Ectodermal cell (in vitro differentiated cells): ENCODE measurements around the gene WDR83. TPM values are rescaled to one million over a fixed set of nuclear protein-coding genes. Genes with fewer than 3 reads are reported as not detected.
"Not testable (repeated sequence)": the region's sequence is repeated elsewhere in the genome, so short reads cannot be mapped to it uniquely, and the experiment has no call there.

Experiments
- H3K27ac ChIP-seq: 2 replicates; pipeline ENCODE4 v1.7.0; 2013; ENCODE audit warnings: mild to moderate bottlenecking, low read depth, low read length; ENCODE audit not compliant: insufficient read depth, poor library complexity, severe bottlenecking
- H3K27me3 ChIP-seq: 2 replicates; pipeline ENCODE4 v1.7.0; 2013; ENCODE audit warnings: mild to moderate bottlenecking, low read length; ENCODE audit not compliant: insufficient read depth, control insufficient read depth, poor library complexity, severe bottlenecking
- H3K36me3 ChIP-seq: one replicate; pipeline ENCODE4 v1.7.0; 2013; ENCODE audit warnings: low read length; ENCODE audit not compliant: control insufficient read depth, insufficient read depth
- H3K4me1 ChIP-seq: one replicate; pipeline ENCODE4 v1.7.0; 2013; ENCODE audit warnings: low read length; ENCODE audit not compliant: control insufficient read depth, insufficient read depth
- H3K4me3 ChIP-seq: 2 replicates; pipeline ENCODE4 v1.7.0; 2013; ENCODE audit warnings: low read depth, low read length, control low read depth; ENCODE audit not compliant: insufficient read depth
- H3K9me3 ChIP-seq: 2 replicates; pipeline ENCODE4 v1.7.0; 2013; ENCODE audit warnings: mild to moderate bottlenecking, low read length, moderate library complexity; ENCODE audit not compliant: control insufficient read depth
- whole genome bisulfite sequencing, 2 experiments: methylation state at CpG; one replicate each; pipeline ENCODE4 v1.1.7; 2013; ENCODE audit warnings: missing lambda C conversion rate in 2 of 2; 5-methylcytosine and 5-hydroxymethylcytosine counted together
- polyA plus RNA-seq, 4 experiments: library from polyadenylated mRNA; stranded (reverse); fragments of 50-300 nt; gene quantifications; one replicate each; pipeline ENCODE4 v1.2.3, GENCODE V29; 2013

Gene WDR83, protein sequence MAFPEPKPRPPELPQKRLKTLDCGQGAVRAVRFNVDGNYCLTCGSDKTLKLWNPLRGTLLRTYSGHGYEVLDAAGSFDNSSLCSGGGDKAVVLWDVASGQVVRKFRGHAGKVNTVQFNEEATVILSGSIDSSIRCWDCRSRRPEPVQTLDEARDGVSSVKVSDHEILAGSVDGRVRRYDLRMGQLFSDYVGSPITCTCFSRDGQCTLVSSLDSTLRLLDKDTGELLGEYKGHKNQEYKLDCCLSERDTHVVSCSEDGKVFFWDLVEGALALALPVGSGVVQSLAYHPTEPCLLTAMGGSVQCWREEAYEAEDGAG
- polyA plus RNA-seq (2013, experiment 1 of 4) = 17.9 TPM
- 18.7 TPM for polyA plus RNA-seq (2013, experiment 2 of 4)
- polyA plus RNA-seq (2013, experiment 3 of 4) = 15.4 TPM
- polyA plus RNA-seq (2013, experiment 4 of 4) = 14.7 TPM

DNA sequence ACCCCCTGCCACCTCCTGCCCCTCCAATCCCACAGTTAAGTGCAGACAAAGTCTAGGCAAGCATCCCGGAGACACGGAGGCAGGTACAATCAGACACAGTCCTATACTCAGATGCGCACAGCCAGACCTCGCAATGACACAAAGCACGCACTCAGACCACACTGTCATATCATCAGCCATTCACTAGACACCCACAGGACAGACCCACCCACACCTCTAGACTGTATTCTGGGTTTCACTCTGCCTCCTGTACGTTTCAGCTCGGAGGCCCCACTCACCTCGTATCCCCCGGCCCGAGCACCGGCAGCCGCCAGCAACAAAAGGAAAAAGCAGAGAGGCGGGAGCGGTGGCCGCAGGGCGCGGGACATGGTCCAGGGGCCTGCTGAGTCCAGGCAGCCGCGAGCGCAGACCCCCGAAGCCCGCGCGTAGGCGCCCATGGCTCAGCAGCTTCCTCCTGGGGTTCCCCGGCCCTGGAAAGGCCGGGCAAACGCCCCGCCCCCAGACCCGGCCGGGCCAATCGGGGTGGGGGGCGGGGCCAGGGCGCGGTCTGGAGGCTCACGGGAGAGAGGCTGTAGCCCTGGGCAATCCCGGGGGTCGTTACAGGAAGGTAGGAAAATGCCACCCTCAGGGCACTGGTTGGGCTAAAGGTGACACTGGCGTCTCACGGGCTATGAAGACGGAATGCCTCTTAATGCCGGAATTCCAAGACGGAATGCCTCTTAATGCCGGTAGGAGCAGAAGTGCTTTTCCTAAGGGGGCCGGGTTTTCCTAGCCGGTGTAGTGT lies at the start of gene WDR83, which contains the start of gene MAN2B1:
TSS of gene WDR83 (plus strand) at position 543 of the 784 bp plus-strand sequence. CDS start 2,984 bp downstream, outside the sequence.
TSS of gene MAN2B1 (minus strand) at position 478 of the 784 bp plus-strand sequence. CDS start at position 437, 41 bp downstream.
- 4 to 5% methylated on average over 46 of the region's 46 CpGs for WGBS, 2 experiments
- Histone ChIP-seq H3K4me1 (peaks cover 19% of the 10 kb centered on the region), H3K9me3 (no peaks in the 10 kb centered on the region), H3K27me3 (no peaks in the 10 kb centered on the region), H3K4me3 (peak within 1 kb of the TSS; percentile 68), H3K36me3 (peaks cover 8% of the 10 kb centered on the region), H3K27ac (no peak within 1 kb of the TSS)

- Histone ChIP-seq H3K27me3 (no peaks in the 10 kb centered on the region), H3K27ac (no peak overlapping the region), H3K4me1 (no peaks in the 10 kb centered on the region), H3K4me3 (no peak overlapping the region), H3K36me3 (peaks cover 8% of the 10 kb centered on the region), H3K9me3 (no peaks in the 10 kb centered on the region)
- 86 to 95% methylated on average over 4 of the region's 4 CpGs for WGBS, 2 experiments
These were observed 49.0 kb upstream of the WDR83 start for GRCh38 chr19:12617646-12618045.

DNA sequence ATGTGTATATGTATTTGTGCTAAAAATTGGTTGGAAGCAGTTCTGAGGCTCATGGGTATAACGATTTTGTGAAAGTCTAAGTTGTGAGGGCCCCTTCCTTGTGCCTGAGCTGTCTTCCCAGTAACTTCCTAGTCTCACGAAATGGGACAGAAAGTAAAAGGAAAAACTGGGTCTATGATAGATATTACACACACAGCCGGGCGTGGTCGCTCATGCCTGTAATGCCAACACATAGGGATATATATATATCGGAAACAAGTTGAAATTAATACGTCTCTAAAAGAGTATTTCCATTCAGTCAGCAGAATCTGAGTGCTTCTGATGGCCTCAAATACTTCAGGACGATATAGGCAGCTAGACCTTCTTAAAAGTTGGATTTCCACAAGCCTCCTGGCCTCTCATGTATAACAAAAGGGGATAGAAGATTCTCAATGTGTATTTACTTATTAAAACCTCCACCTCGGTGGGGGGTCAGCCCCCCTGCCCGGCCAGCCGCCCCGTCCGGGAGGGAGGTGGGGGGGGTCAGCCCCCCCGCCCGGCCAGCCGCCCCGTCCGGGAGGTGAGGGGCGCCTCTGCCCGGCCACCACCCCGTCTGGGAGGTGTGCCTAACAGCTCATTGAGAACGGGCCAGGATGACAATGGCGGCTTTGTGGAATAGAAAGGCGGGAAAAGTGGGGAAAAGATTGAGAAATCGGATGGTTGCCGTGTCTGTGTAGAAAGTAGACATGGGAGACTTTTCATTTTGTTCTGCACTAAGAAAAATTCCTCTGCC lies 45.2 kb upstream of the WDR83 start:
- peak overlapping the region; percentile 72 for H3K27ac ChIP-seq
- not testable (repeated sequence) for H3K9me3 ChIP-seq, H3K27me3 ChIP-seq, H3K4me3 ChIP-seq, H3K4me1 ChIP-seq
- 52 to 64% methylated on average over 25 of the region's 26 CpGs for WGBS, 2 experiments
- peaks cover 33% of the 10 kb centered on the region for H3K36me3 ChIP-seq

DNA sequence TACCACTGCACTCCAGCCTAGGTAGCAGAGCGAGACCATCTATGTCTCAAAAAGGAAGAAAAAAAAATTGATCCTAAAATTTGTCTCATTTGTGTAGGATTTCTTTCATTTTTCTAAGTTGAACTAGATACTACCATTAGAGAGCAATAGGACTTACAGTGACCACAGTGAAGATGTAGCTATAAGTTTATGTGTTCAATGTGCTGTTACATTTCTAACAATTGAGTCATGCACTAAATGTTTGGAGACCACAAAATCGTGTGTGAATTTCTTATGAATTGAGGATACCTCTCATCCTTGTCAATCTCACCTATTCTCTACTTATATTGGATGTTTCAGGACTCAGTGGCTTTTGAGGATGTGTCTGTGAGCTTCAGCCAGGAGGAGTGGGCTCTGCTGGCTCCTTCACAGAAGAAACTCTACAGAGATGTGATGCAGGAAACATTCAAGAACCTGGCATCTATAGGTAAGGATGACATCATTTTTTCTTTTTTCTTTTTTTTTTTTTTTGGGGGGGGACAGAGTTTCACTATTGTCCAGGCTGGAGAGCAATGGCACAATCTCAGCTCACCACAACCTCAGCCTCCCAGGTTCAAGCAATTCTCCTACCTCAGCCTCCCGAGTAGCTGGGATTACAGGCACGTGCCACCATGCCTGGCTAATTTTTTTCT lies 43.1 kb upstream of the WDR83 start:
- H3K27me3 ChIP-seq = no peaks in the 10 kb centered on the region
- H3K27ac ChIP-seq = no peak overlapping the region
- H3K9me3 ChIP-seq = peaks cover 7% of the 10 kb centered on the region
- peaks cover 49% of the 10 kb centered on the region for H3K36me3 ChIP-seq
- H3K4me3 ChIP-seq = no peak overlapping the region
- H3K4me1 ChIP-seq = no peaks in the 10 kb centered on the region
- 93% methylated on average over 3 to 4 of the region's 4 CpGs for WGBS, 2 experiments

DNA sequence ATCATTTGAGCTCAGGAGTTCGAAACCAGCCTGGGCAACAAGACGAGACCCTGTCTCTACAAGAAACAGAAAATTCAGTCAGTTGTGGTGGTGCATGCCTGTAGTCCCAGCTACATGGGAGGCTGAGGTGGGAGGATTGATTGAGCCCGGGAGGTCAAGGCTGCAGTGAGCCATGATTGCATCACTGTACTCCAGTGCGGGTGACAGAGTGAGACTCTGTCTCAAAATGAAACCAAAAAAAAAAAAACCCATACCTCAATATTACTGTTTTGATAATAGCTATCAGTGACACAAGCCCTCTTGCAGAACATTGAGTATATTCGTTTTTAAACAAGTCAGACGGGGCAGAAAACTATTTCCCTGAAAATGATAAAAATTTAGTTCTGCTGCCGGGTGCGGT lies 39.6 kb upstream of the WDR83 start:
- H3K27ac ChIP-seq = no peak overlapping the region
- H3K27me3 ChIP-seq = no peaks in the 10 kb centered on the region
- 96% methylated on average over 8 of the region's 8 CpGs for WGBS, 2 experiments
- H3K4me3 ChIP-seq = no peak overlapping the region
- H3K9me3 ChIP-seq = peaks cover 12% of the 10 kb centered on the region
- H3K4me1 ChIP-seq = no peaks in the 10 kb centered on the region
- H3K36me3 ChIP-seq = peaks cover 74% of the 10 kb centered on the region

GRCh38 chr19:12628040-12629022 lies 38.3 kb upstream of the WDR83 start:
- Histone ChIP-seq H3K27ac (no peak overlapping the region), H3K36me3 (peaks cover 74% of the 10 kb centered on the region), H3K4me3 (no peak overlapping the region), H3K27me3 (no peaks in the 10 kb centered on the region), H3K4me1 (no peaks in the 10 kb centered on the region), H3K9me3 (peaks cover 12% of the 10 kb centered on the region)
- WGBS, 2 experiments = 93 to 97% methylated on average over 16 to 17 of the region's 17 CpGs

GRCh38 chr19:12629215-12629614 lies 37.4 kb upstream of the WDR83 start:
- Histone ChIP-seq H3K4me1 (no peaks in the 10 kb centered on the region), H3K9me3 (peaks cover 12% of the 10 kb centered on the region), H3K4me3 (no peak overlapping the region), H3K36me3 (peaks cover 66% of the 10 kb centered on the region), H3K27ac (no peak overlapping the region), H3K27me3 (no peaks in the 10 kb centered on the region)
- WGBS, 2 experiments = 94 to 96% methylated on average over 7 of the region's 7 CpGs

- no peaks in the 10 kb centered on the region for H3K4me1 ChIP-seq
- H3K27me3 ChIP-seq = peaks cover 5% of the 10 kb centered on the region
- H3K9me3 ChIP-seq = no peaks in the 10 kb centered on the region
- no peaks in the 10 kb centered on the region for H3K36me3 ChIP-seq
- no peak overlapping the region for H3K4me3 ChIP-seq
- 92 to 93% methylated on average over 13 of the region's 13 CpGs for WGBS, 2 experiments
- no peak overlapping the region for H3K27ac ChIP-seq
These were observed 30.0 kb upstream of the WDR83 start for GRCh38 chr19:12636631-12637030.
